SK-N-SH (cell line): Measurements from ENCODE around the gene SSBP1. TPM values are rescaled to one million over a fixed set of nuclear protein-coding genes. Genes with fewer than 3 reads are reported as not detected.

Experiments used
- CTCF ChIA-PET: fragments of 300-600, 350-600 bp; formaldehyde crosslinking; extraction: SDS; loops from one replicate; lab custom pipeline; 2021; lab: Yijun Ruan, JAX
- POLR2A ChIA-PET: fragments of 350-600 bp; sonication (Branson Sonifier 250); formaldehyde crosslinking; extraction: SDS; loops from one replicate; lab custom pipeline; 2020; ENCODE audit warnings: antibody characterized with exemption, inconsistent platforms; lab: Yijun Ruan, JAX
- DNase-seq: peaks from one replicate; pipeline ENCODE4 v3.0.0; 2012
- H2AFZ ChIP-seq: fragments of 200-600 bp; sonication (generic); 2 replicates; pipeline ENCODE4 v1.8.1; 2016; ENCODE audit warnings: antibody characterized with exemption, mild to moderate bottlenecking, low read depth
- H3F3A ChIP-seq: fragments of 200-600 bp; sonication (generic); replicated peaks from 2 replicates; pipeline ENCODE3; 2016; ENCODE audit warnings: antibody characterized with exemption, mild to moderate bottlenecking; ENCODE audit not compliant: insufficient read depth
- H3K27ac ChIP-seq, 2 experiments: fragments of 200-500 bp in 1 of 2; fragments of 200-600 bp in 1 of 2; sonication (Bioruptor generic) in 1 of 2; sonication (generic), shearing (Covaris generic) in 1 of 2; 2 replicates each; pipeline versions ENCODE4 v1.5.1 to v1.6.1; 2014 to 2016; ENCODE audit warnings: low read depth in 2 of 2, inconsistent platforms in 1 of 2, low read length in 1 of 2, mild to moderate bottlenecking in 1 of 2, mixed read lengths in 1 of 2
- H3K27me3 ChIP-seq: fragments of 200-600 bp; sonication (generic), shearing (Covaris generic); 2 replicates; pipeline ENCODE4 v1.6.1; 2016; ENCODE audit warnings: mixed run types; ENCODE audit not compliant: insufficient read depth
- H3K36me3 ChIP-seq, 2 experiments: fragments of 200-500 bp in 1 of 2; fragments of 200-600 bp in 1 of 2; sonication (Bioruptor generic) in 1 of 2; sonication (generic) in 1 of 2; replicated peaks in 1 of 2; 2 replicates each; pipeline versions ENCODE3 to v1.5.1; 2014 to 2016; ENCODE audit warnings: low read length in 1 of 2, mild to moderate bottlenecking in 1 of 2; ENCODE audit not compliant: insufficient read depth in 2 of 2, control insufficient read depth in 1 of 2
- H3K4me1 ChIP-seq, 2 experiments: fragments of 200-500 bp in 1 of 2; fragments of 200-600 bp in 1 of 2; sonication (Bioruptor generic) in 1 of 2; sonication (generic), shearing (Covaris generic) in 1 of 2; 2 replicates each; pipeline versions ENCODE4 v1.5.1 to v1.6.1; 2014 to 2016; ENCODE audit warnings: low read depth in 1 of 2, low read length in 1 of 2, mixed run types in 1 of 2; ENCODE audit not compliant: insufficient read depth in 2 of 2, control insufficient read depth in 1 of 2
- H3K4me2 ChIP-seq: fragments of 200-600 bp; sonication (generic), shearing (Covaris generic); 2 replicates; pipeline ENCODE4 v1.6.1; 2017; ENCODE audit warnings: mixed run types
- H3K4me3 ChIP-seq, 2 experiments: fragments of 200-500 bp in 1 of 2; fragments of 200-600 bp in 1 of 2; sonication (Bioruptor generic) in 1 of 2; sonication (generic), shearing (Covaris generic) in 1 of 2; 2 replicates each; pipeline versions ENCODE4 v1.5.1 to v1.8.1; 2014 to 2016; ENCODE audit warnings: low read depth in 2 of 2, inconsistent platforms in 1 of 2, low read length in 1 of 2, mild to moderate bottlenecking in 1 of 2, mixed read lengths in 1 of 2, moderate library complexity in 1 of 2
- H3K79me2 ChIP-seq: fragments of 200-600 bp; sonication (generic); 2 replicates; pipeline ENCODE4 v1.8.1; 2017; ENCODE audit warnings: mild to moderate bottlenecking; ENCODE audit not compliant: insufficient read depth
- H3K9ac ChIP-seq: fragments of 200-600 bp; sonication (generic); 2 replicates; pipeline ENCODE4 v1.6.1; 2017; ENCODE audit warnings: mixed run types
- H3K9me2 ChIP-seq: fragments of 200-600 bp; sonication (generic); 2 replicates; pipeline ENCODE4 v1.6.1; 2017; ENCODE audit warnings: mixed run types
- H3K9me3 ChIP-seq: fragments of 200-600 bp; sonication (generic); 2 replicates; pipeline ENCODE4 v1.6.1; 2017; ENCODE audit warnings: mixed run types, mild to moderate bottlenecking, moderate library complexity
- H4K20me1 ChIP-seq: fragments of 200-600 bp; sonication (generic); 2 replicates; pipeline ENCODE4 v1.6.1; 2017; ENCODE audit warnings: mild to moderate bottlenecking, mixed run types; ENCODE audit not compliant: insufficient read depth
- CHD2 ChIP-seq: fragments of 150-350 bp; IDR thresholded peaks from 2 replicates; pipeline ENCODE4 v1.6.1; 2018; ENCODE audit warnings: low read length; ENCODE audit not compliant: partially characterized antibody
- ELF1 ChIP-seq: IDR thresholded peaks from 2 replicates; pipeline ENCODE4 v1.4.0; 2012
- FOSL2 ChIP-seq: IDR thresholded peaks from 2 replicates; pipeline ENCODE4 v1.4.0; 2012; ENCODE audit warnings: low read depth, mild to moderate bottlenecking, moderate library complexity, borderline replicate concordance
- FOXJ3 ChIP-seq: sonication (generic); formaldehyde crosslinking; IDR thresholded peaks from 2 replicates; pipeline ENCODE4 v1.5.1; 2020; ENCODE audit warnings: mild to moderate bottlenecking, missing genetic modification reagents
- GABPA ChIP-seq: IDR thresholded peaks from 2 replicates; pipeline ENCODE4 v1.4.0; 2012; ENCODE audit warnings: low read depth, mild to moderate bottlenecking
- GATA2 ChIP-seq: sonication (generic); formaldehyde crosslinking; IDR thresholded peaks from 2 replicates; pipeline ENCODE4 v1.5.0; 2020; ENCODE audit warnings: mild to moderate bottlenecking, missing genetic modification reagents
- MEF2A ChIP-seq: IDR thresholded peaks from 2 replicates; pipeline ENCODE4 v1.4.0; 2012; ENCODE audit warnings: low read depth, borderline replicate concordance
- NFIC ChIP-seq: IDR thresholded peaks from 2 replicates; pipeline ENCODE4 v1.4.0; 2012; ENCODE audit warnings: borderline replicate concordance
- NRF1 ChIP-seq: IDR thresholded peaks from 2 replicates; pipeline ENCODE4 v1.6.1; 2012; ENCODE audit warnings: low read depth, mild to moderate bottlenecking, low read length
- POLR2AphosphoS5 ChIP-seq: IDR thresholded peaks from 2 replicates; pipeline ENCODE4 v1.6.1; 2012; ENCODE audit warnings: low read depth, low read length
- RAD21 ChIP-seq: IDR thresholded peaks from 2 replicates; pipeline ENCODE4 v1.6.1; 2012; ENCODE audit warnings: mild to moderate bottlenecking, low read length
- RXRA ChIP-seq: IDR thresholded peaks from 2 replicates; pipeline ENCODE4 v1.4.0; 2012; ENCODE audit warnings: low read depth, mild to moderate bottlenecking, borderline replicate concordance
- SIN3A ChIP-seq: IDR thresholded peaks from 2 replicates; pipeline ENCODE4 v1.6.1; 2012; ENCODE audit warnings: low read depth, mild to moderate bottlenecking, low read length, moderate library complexity, borderline replicate concordance
- SMC3 ChIP-seq: IDR thresholded peaks from 2 replicates; pipeline ENCODE4 v1.6.1; 2012; ENCODE audit warnings: low read depth, low read length, improper control_type of control experiment
- TAF1 ChIP-seq: IDR thresholded peaks from 2 replicates; pipeline ENCODE4 v1.6.1; 2012; ENCODE audit warnings: low read depth, mild to moderate bottlenecking, low read length, moderate library complexity, borderline replicate concordance
- TCF12 ChIP-seq: IDR thresholded peaks from 2 replicates; pipeline ENCODE4 v1.4.0; 2012
- USF2 ChIP-seq: fragments of 150-350 bp; IDR thresholded peaks from 2 replicates; pipeline ENCODE4 v1.6.1; 2017; ENCODE audit warnings: antibody characterized with exemption, low read length, low read depth, borderline replicate concordance
- WGBS: methylation state at CpG from one replicate; pipeline ENCODE4 v1.1.6; 2017; ENCODE audit warnings: low lambda C conversion rate; 5-methylcytosine and 5-hydroxymethylcytosine counted together
- polyA plus RNA-seq, 3 experiments: library from polyadenylated mRNA; depleted of rRNA; stranded (reverse); fragments of >200 nt; gene quantifications; 2 replicates each; pipeline ENCODE4 v1.2.3, GENCODE V29; 2012
- TF ChIP-seq, protein P1 (sequence below): IDR thresholded peaks from 2 replicates; pipeline ENCODE4; 2012
- TF ChIP-seq, protein P2 (sequence below): fragments of 150-350 bp; IDR thresholded peaks from 2 replicates; pipeline ENCODE4 v1.6.1; 2016; ENCODE audit warnings: mild to moderate bottlenecking, low read depth, low read length

SSBP1 gene
- polyA plus RNA-seq, 1 of the 3 experiments (the other 2 are of a cell fraction), result 212 TPM

DNA sequence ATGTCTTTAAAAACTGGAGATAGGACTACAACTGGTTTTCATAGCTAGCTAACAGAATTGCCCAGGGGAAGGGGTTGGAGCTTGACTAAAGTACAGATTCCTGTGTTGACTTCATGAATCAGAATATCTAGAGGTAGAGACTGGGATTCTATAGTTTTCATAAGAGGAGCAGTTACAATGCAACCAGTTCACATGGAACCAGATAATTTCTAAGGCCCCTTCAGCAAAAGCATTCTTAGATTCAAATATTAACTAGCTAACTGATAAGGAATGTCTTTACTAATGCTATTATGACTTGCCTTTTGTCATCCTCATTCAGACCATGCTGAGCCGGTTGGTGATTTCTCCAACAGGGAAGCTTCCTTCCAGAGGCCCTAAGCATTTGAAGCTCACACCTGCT, 24.3 kb upstream of the SSBP1 start:
- ChIA-PET CTCF (interaction anchor here (1.2 to 1.8 kb wide), 2 partner anchors 11 to 24 kb away, joined by 3 to 11 read pairs; partner anchors contain the start of gene SSBP1), POLR2A (interaction anchor here (1.1 kb wide), 1 partner anchor 12 kb away, joined by 3 read pairs; no protein-coding TSS in a partner anchor)
- no peaks in the 10 kb centered on the region for H3K4me1 ChIP-seq
- no peak overlapping the region for H3K27ac ChIP-seq
- H3F3A ChIP-seq, result no peaks in the 10 kb centered on the region
- H3K4me2 ChIP-seq, result no peak overlapping the region
- no peaks in the 10 kb centered on the region for H4K20me1 ChIP-seq
- WGBS, result 94% methylated on average over 1 of the region's 1 CpG
- H3K27me3 ChIP-seq, result no peaks in the 10 kb centered on the region
- H3K36me3 ChIP-seq, result peaks cover 0 to 5% of the 10 kb centered on the region in 2 experiments
- no peaks in the 10 kb centered on the region for H3K79me2 ChIP-seq
- H3K9me2 ChIP-seq, result no peaks in the 10 kb centered on the region; the same call in 1 of the 2 replicates
- H3K4me3 ChIP-seq, result no peak overlapping the region
- no peak for DNase-seq
- no peak overlapping the region for H2AFZ ChIP-seq
- no peak overlapping the region for H3K9ac ChIP-seq
- H3K9me3 ChIP-seq, result no peaks in the 10 kb centered on the region
- TF ChIP-seq FOXJ3 (CRISPR knock-in tag) (no peak), GATA2 (CRISPR knock-in tag) (no peak), CHD2 (no peak), TAF1 (no peak), ELF1 (no peak), RXRA (no peak), SMC3 (no peak), MEF2A (no peak), NFIC (no peak), GABPA (no peak), POLR2AphosphoS5 (no peak), NRF1 (no peak), SIN3A (no peak), USF2 (no peak), FOSL2 (no peak), TCF12 (no peak), RAD21 (no peak)
- TF ChIP-seq, protein P1, sequence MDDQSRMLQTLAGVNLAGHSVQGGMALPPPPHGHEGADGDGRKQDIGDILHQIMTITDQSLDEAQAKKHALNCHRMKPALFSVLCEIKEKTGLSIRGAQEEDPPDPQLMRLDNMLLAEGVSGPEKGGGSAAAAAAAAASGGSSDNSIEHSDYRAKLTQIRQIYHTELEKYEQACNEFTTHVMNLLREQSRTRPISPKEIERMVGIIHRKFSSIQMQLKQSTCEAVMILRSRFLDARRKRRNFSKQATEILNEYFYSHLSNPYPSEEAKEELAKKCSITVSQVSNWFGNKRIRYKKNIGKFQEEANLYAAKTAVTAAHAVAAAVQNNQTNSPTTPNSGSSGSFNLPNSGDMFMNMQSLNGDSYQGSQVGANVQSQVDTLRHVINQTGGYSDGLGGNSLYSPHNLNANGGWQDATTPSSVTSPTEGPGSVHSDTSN, result no peak
- TF ChIP-seq, protein P2, sequence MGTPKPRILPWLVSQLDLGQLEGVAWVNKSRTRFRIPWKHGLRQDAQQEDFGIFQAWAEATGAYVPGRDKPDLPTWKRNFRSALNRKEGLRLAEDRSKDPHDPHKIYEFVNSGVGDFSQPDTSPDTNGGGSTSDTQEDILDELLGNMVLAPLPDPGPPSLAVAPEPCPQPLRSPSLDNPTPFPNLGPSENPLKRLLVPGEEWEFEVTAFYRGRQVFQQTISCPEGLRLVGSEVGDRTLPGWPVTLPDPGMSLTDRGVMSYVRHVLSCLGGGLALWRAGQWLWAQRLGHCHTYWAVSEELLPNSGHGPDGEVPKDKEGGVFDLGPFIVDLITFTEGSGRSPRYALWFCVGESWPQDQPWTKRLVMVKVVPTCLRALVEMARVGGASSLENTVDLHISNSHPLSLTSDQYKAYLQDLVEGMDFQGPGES, result no peak
